Measurements from ENCODE around the gene C3orf38.
"Not testable (repeated sequence)": the region's sequence is repeated elsewhere in the genome, so short reads cannot be mapped to it uniquely, and the experiment has no call there.

GRCh38 chr3:88182165-88182918 lies 32.6 kb downstream of the C3orf38 start:
- not testable (repeated sequence) for TF ChIP-seq POLR2AphosphoS5 (IDR thresholded peaks at IDR 0.05; ENCODE audit: low read depth, low read length); POLR2A (IDR thresholded peaks at IDR 0.05; ENCODE audit: low read depth, low read length); TAF1 (IDR thresholded peaks at IDR 0.05; ENCODE audit: low read depth, low read length); SPI1 (IDR thresholded peaks at IDR 0.05; ENCODE audit: low read depth, low read length); PAX5 (IDR thresholded peaks at IDR 0.05; ENCODE audit: insufficient read depth, low read length, severe bottlenecking)

Measured in GM12891 (cell line).